OCI-LY3 (cell line): ENCODE data around the gene RUNX2.

ENCODE experiments used
- CTCF ChIP-seq: fragments of 200-600, 300-600 bp; sonication (generic); IDR thresholded peaks from 2 replicates; pipeline ENCODE4 v1.5.1; 2014; ENCODE audit warnings: antibody characterized with exemption, low read length, low read depth
- EZH2phosphoT487 ChIP-seq: fragments of 200-600 bp; shearing (Covaris generic); IDR thresholded peaks from 2 replicates; pipeline ENCODE4 v1.6.1; 2018; ENCODE audit warnings: antibody characterized with exemption, mixed run types, low read depth

DNA sequence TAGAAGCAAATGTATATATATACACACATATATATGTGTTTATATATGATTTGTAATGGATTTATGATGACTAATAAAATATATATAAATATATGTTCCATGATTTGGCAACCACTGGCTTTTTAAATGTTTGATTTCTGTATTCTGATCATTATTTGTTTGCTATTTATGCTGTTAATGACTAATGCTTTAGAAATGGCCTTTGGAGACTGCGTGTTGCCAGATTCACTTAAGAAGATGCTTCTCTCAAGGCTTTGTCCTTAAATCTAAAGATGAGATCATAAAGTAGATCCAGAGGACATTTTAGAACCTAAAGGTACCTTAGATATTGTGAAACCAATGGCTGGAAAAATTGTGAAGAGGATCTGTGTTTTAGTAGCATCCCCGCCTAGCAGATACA lies 165.6 kb downstream of the RUNX2 start:
- TF ChIP-seq EZH2phosphoT487 (no peak), CTCF (no peak)
